GM11168 (cell line): ENCODE data around the gene LAG3.

Experiments used
- in situ Hi-C: fragments of 300-500 bp; cut with MboI; formaldehyde crosslinking; loops from one replicate; pipeline ENCODE4 v1.12.0; 2022; ENCODE audit warnings: low sequenced_read_pairs; ENCODE audit not compliant: unreplicated experiment

Gene LAG3

GRCh38 chr12:6820166-6820565 is 47.8 kb downstream of the LAG3 start:
- in situ Hi-C loops, result no loop called here

GRCh38 chr12:6821591-6822425 is 49.5 kb downstream of the LAG3 start, which contains the start of gene GPR162:
Gene GPR162 (plus strand): TSS chr12:6821821. CDS start chr12:6823899, 2,078 bp downstream.
- in situ Hi-C loops, result no loop called here

GRCh38 chr12:6822426-6823135 is 50.3 kb downstream of the LAG3 start:
- in situ Hi-C loops, result no loop called here

- in situ Hi-C loops, result no loop called here
These were observed 51.1 kb downstream of the LAG3 start for GRCh38 chr12:6823182-6824084.

GRCh38 chr12:6824085-6824775 is 51.9 kb downstream of the LAG3 start:
- in situ Hi-C loops, result no loop called here

GRCh38 chr12:6824901-6825381 is 52.6 kb downstream of the LAG3 start:
- in situ Hi-C loops, result no loop called here

- in situ Hi-C loops, result no loop called here
These were observed 53.2 kb downstream of the LAG3 start for GRCh38 chr12:6825398-6826124.

GRCh38 chr12:6826125-6826733 is 53.9 kb downstream of the LAG3 start:
- in situ Hi-C loops, result no loop called here

- in situ Hi-C loops, result no loop called here
These were observed 54.6 kb downstream of the LAG3 start for GRCh38 chr12:6826734-6827436.

- in situ Hi-C loops, result no loop called here
These were observed 55.2 kb downstream of the LAG3 start for GRCh38 chr12:6827437-6827911.
